ENCODE measurements around the gene EFCAB11.
A peak's percentile ranks its signal among the peaks of the same experiment; 100 is the strongest.

Gene EFCAB11

DNA sequence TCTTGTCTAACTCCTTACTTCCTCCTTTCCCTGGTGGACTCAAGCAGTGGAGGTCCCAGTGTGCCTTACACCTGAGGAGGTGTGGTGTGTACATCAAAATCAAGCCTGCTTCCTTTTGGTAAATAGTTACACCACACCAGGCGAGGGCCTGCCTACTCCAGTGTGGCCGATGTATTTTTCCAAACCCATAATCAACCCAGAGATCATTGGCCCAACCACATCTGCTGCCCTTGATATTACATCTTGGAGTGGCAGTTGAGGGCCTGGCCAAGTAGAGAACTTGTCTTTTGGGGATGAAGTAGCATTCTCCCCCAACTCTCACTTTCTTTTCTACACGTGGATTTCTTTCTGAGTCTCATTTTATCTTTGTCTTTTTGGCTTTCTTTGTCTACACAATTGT lies 187.4 kb downstream of the EFCAB11 start:
- DNase-seq (ENCODE audit: low spot score) = no peak

DNA sequence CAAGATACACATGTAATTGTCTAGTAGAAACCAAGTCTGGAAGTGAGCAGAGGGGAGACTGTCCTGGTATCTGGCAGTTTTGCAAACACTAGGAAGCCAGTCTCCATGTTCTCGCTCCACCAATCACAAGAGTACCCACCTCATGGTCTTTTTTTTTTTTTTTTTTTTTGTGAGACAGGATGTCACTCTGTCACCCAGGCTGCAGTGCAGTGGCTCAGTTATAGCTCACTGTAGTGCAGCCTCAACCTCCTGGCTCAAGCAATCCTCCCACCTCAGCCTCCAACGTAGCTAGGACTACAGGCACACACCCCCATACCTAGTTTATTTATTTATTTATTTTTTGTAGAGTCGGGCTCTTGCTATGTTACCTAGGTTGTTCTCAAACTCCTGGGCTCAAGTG lies 189.2 kb downstream of the EFCAB11 start:
- no peak for DNase-seq (ENCODE audit: low spot score)

DNA sequence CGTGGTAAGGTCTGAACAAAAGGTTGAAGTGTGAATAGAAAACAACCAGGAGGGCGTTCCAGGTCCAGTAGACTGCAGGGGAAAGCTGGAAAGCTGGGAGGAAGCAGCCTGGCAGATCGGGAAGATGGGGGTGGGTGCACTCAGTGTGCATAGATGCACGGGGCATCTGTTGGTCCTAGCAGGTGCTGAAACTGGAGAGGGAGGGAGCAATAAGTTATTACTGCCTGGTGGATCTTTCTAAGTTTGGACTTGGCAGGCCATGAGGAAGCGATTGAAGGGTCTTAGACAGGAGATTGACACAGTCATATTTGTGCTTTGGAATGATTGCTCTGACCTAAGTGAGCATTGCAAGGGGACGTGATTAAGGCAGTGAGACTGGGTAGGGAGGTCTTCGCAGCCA lies 194.4 kb downstream of the EFCAB11 start:
- DNase-seq (ENCODE audit: low spot score) = no peak

DNA sequence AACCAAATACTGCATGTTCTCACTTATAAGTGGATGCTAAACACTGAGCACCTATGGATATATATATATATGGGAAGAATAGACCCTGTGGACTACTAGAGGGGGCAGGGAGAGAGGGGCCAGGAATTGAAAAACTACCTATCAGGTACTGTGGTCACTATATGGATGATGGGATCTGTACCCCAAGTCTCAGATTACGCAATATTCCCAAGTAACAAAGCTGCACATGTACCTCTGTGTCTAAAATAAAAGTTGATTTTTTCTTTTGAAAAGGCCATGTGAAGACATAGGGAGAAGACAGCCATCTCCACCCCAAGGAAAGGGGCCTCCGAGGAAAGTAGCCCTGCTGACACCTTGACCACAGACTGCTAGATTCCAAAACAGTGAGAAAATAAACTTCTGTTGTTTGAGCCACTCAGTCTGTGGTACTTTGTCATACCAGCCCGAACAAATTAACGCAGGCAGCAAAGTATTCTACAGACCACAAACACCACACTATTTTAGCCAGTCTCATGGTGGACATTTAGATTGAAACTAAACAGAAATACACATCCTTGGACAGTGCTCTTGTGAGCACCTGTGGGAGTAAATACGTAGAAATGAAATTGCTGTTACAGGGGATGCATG lies 197.1 kb downstream of the EFCAB11 start:
- no peak for DNase-seq (ENCODE audit: low spot score)

DNA sequence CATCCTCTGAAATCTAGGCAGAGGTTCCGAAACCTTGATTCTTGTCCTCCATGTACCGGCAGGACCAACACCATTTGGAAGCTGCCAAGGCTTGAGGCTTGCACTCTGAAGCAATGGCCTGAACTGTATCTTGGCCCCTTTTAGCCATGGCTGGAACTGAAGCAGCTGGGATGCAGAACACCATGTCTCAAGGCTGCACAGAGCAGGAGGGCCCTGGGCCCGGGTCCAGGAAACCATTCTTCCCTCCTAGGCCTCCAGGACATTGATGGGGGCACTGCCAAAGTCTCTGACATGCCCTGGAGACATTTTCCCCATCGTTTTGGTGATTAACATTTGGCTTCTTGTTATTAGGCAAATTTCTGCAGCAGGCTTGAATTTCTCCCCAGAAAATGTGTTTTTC lies 198.7 kb downstream of the EFCAB11 start:
- DNase-seq (ENCODE audit: low spot score) = no peak

DNA sequence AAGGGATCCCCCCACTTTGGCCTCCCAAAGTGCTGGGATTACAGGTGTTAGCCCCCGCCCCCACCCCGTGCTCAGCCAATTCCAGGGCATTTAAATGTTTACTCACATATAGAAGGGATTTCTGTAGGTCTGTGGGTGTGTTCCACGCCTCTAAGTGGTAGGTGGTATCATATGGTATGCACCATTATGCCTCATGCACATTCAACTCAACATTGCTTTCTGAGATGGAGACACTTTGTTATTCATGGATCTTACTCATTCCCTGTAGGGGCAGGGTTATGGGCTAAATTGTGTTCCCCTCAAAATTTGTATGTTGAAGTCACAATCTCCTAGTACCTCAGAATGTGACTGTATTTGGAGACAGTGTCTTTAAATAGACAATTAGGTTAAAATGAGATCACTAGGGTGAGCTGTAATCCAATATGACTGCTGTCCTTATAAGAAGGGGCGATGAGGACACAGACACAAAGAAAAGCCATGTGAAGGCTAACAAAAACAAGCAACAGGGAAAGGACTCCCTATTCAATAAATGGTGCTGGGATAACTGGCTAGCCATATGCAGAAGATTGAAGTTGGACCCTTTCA lies 200.6 kb downstream of the EFCAB11 start:
- DNase-seq (ENCODE audit: low spot score) = no peak

DNA sequence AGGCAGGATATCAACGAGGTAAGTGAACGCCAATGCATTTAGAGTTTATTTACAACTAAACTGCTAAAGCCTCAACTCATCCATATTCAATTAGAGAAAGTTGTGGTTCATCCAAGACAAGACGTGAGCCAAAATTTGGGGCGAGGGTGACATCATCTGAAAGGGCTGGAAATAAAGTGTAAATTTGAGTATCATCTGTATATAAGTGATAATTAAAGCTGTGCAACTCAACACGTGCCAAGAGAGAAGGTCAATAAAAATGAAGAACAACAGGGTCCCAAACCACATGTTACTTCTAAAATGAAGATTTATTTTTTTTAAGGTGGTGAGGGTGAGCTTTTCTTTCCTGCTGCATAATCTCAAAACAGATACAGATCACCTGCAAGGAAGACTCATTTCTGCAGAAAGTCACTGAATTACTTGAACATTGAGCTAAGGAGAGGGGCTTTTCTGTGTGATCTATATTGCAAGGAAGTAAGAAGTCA lies 203.6 kb downstream of the EFCAB11 start:
- no peak for DNase-seq (ENCODE audit: low spot score)

DNA sequence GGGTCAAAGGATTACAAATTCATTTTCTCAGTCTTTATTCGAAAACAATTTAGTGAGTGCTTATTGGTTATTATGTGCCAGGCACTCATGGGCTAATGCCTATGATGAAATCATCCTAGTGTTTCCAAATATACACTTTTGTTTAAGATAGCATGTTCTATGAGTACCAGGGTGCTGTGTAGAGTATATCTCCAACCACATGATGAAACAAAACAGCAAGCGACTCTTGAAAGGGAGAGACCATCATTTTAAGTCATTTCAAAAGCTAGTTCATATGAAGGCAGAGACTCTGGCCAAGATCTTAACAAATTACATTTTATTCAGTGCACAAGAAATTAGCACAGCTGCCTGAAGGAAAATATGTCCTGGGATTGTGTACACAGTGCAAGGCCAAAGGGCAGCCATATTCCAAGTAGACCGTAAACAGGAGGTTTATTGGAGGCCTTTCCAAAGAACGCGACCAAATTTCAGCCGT lies 204.2 kb downstream of the EFCAB11 start:
- no peak for DNase-seq (ENCODE audit: low spot score)

DNA sequence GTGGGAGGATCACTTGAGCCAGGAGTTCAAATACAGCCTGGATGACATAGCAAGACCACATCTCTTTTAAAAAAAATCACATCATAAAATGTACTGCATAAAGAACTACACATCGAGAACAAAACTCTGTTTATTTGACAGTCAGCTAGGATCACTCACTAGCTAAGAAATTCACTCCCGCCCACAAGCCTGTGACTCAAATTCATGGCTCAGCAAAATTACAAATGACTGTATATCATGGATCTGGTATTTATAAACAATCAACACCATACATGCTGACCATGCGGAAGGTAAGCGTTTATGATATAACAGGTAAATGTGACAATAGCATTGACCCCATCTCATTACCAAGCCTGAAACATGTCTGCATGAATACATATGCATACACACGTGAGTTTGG lies 206.5 kb downstream of the EFCAB11 start:
- peak; percentile 26 for DNase-seq (ENCODE audit: low spot score)

DNA sequence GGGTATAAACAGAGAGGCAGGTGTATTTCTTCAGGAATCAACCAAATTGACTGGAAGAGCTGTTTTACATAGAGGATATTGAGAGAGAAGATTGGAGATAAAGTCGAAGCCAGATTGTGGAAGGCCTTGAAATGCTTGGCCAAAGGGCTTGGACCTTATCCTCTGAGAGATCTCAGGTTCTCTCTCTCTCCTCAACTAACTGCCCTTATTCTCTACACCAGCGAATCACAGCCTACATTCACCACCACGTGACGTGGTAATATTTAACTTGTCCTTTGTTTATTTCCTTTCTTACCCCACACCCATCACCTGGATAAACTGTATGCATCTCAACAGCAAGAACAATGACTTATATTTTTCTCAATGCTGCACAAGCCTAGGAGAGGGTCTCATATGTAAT lies 207.4 kb downstream of the EFCAB11 start:
- DNase-seq (ENCODE audit: low spot score) = no peak

DNA sequence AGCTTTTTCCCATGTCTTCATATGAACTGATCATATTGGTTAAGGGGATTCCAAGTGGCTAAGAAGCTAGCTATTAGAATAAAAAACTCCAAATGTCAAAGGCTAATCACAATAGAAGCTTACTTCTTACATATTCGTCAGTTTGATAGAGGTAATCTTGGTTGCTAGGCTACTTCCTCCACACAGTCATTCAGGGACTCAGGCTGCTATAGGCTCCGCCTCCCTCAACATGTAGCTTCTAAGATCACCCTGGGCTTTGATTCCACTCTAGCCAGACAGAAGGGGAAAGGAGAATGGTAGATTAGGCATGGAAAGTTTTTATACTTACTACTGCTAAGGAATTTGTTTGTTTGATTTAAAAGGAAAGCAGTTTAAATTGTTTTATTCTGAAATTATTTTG lies 207.9 kb downstream of the EFCAB11 start:
- DNase-seq (ENCODE audit: low spot score) = no peak

DNA sequence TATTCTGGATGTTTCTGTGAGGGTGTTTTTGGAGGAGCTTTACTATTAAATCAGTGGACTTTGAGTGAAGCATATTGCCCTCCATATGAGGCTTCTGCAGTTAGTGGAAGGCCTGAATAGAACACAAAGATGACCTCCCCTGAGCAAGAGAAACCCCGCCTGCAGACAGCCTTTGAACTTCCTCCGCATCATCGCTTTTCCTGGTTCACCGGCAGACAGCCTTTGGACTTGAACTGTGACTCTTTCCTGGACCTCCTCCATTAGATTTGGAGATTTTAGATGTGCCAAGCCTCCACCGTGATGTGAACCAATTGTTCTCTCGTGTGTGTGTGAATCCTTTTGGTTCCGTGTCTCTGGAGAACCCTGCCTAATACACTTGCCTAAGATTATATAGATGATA lies 208.4 kb downstream of the EFCAB11 start:
- no peak for DNase-seq (ENCODE audit: low spot score)
